HepG2 (cell line): ENCODE data around the gene FBXL7. TPM values are rescaled to one million over a fixed set of nuclear protein-coding genes. Genes with fewer than 3 reads are reported as not detected.

Source experiments
- ARID5B ChIP-seq: IDR thresholded peaks from 2 replicates; pipeline ENCODE4 v1.4.0; 2020; ENCODE audit warnings: mild to moderate bottlenecking, missing genetic modification reagents
- ZNF629 ChIP-seq: sonication (generic); formaldehyde crosslinking; conservative IDR thresholded peaks from 2 replicates; pipeline ENCODE4 v1.5.0; 2020; ENCODE audit warnings: missing genetic modification reagents
- polyA plus RNA-seq, 8 experiments: library from polyadenylated mRNA; depleted of rRNA in 3 of 8; stranded (reverse) in 7 of 8; unstranded in 1 of 8; fragments of >200 nt; fragmentation: Illumina TruSeq in 4 of 8; extraction: Trizol in 4 of 8; gene quantifications; 2 replicates each; pipeline versions ENCODE4 v1.2.1 to v1.2.3, GENCODE V29; 2011 to 2016; ENCODE audit warnings: low read depth in 4 of 8, missing spikeins in 1 of 8, mixed read lengths in 1 of 8; ENCODE audit not compliant: insufficient read depth in 1 of 8
- total RNA-seq, 5 experiments: library from RNA; depleted of rRNA; stranded (reverse); fragments of >200 nt; fragmentation: Illumina TruSeq; extraction: Trizol; gene quantifications; 2 replicates each; pipeline ENCODE4 v1.2.3, GENCODE V29; 2016; ENCODE audit warnings: low read depth in 1 of 5
- TF ChIP-seq, protein P1 (sequence below): sonication (generic); formaldehyde crosslinking; IDR thresholded peaks from 2 replicates; pipeline ENCODE4 v1.9.0; 2021; ENCODE audit warnings: mild to moderate bottlenecking, missing genetic modification reagents

Gene FBXL7
- total and polyA plus RNA-seq, 2 of the 13 experiments (the other 11 are each of a cell fraction or from before 2014, with no cell fraction given): 0.07 TPM; not detected in 1

- TF ChIP-seq, protein P1, sequence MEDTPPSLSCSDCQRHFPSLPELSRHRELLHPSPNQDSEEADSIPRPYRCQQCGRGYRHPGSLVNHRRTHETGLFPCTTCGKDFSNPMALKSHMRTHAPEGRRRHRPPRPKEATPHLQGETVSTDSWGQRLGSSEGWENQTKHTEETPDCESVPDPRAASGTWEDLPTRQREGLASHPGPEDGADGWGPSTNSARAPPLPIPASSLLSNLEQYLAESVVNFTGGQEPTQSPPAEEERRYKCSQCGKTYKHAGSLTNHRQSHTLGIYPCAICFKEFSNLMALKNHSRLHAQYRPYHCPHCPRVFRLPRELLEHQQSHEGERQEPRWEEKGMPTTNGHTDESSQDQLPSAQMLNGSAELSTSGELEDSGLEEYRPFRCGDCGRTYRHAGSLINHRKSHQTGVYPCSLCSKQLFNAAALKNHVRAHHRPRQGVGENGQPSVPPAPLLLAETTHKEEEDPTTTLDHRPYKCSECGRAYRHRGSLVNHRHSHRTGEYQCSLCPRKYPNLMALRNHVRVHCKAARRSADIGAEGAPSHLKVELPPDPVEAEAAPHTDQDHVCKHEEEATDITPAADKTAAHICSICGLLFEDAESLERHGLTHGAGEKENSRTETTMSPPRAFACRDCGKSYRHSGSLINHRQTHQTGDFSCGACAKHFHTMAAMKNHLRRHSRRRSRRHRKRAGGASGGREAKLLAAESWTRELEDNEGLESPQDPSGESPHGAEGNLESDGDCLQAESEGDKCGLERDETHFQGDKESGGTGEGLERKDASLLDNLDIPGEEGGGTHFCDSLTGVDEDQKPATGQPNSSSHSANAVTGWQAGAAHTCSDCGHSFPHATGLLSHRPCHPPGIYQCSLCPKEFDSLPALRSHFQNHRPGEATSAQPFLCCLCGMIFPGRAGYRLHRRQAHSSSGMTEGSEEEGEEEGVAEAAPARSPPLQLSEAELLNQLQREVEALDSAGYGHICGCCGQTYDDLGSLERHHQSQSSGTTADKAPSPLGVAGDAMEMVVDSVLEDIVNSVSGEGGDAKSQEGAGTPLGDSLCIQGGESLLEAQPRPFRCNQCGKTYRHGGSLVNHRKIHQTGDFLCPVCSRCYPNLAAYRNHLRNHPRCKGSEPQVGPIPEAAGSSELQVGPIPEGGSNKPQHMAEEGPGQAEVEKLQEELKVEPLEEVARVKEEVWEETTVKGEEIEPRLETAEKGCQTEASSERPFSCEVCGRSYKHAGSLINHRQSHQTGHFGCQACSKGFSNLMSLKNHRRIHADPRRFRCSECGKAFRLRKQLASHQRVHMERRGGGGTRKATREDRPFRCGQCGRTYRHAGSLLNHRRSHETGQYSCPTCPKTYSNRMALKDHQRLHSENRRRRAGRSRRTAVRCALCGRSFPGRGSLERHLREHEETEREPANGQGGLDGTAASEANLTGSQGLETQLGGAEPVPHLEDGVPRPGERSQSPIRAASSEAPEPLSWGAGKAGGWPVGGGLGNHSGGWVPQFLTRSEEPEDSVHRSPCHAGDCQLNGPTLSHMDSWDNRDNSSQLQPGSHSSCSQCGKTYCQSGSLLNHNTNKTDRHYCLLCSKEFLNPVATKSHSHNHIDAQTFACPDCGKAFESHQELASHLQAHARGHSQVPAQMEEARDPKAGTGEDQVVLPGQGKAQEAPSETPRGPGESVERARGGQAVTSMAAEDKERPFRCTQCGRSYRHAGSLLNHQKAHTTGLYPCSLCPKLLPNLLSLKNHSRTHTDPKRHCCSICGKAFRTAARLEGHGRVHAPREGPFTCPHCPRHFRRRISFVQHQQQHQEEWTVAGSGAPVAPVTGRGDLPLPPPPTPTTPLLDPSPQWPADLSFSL (CRISPR knock-in tag): no peak
- TF ChIP-seq ARID5B (CRISPR knock-in tag) (no peak), ZNF629 (CRISPR knock-in tag) (no peak)
Observed at GRCh38 chr5:15529013-15529412, 29.0 kb downstream of the FBXL7 start (continued).
